Keratinocyte (primary cell): ENCODE measurements around the gene GARS1. TPM values are rescaled to one million over a fixed set of nuclear protein-coding genes. Genes with fewer than 3 reads are reported as not detected.

ENCODE experiments used
- DNase-seq: peaks from one replicate; pipeline ENCODE4 v3.0.0-alpha.2; 2011; ENCODE audit warnings: low read depth, missing footprints, low spot score
- FAIRE-seq: peaks from 2 replicates; lab custom pipeline; 2011; peaks lifted over from hg19 to GRCh38; lab: Jason Lieb, UNC
- H2AFZ ChIP-seq: 2 replicates; pipeline ENCODE4 v1.6.0; 2012; ENCODE audit warnings: low read length, control low read depth, inconsistent platforms; ENCODE audit not compliant: control insufficient read depth
- H3K27ac ChIP-seq: 2 replicates; pipeline ENCODE4 v1.5.1; 2011; ENCODE audit warnings: low read length; ENCODE audit not compliant: control insufficient read depth, insufficient read depth
- H3K27me3 ChIP-seq: 3 replicates; pipeline ENCODE4 v1.6.0; 2011; ENCODE audit warnings: low read length; ENCODE audit not compliant: control insufficient read depth, insufficient read depth; ENCODE audit errors: extremely low read depth
- H3K36me3 ChIP-seq, 2 experiments: 2 replicates in 1 of 2; 3 replicates in 1 of 2; pipeline ENCODE4 v1.5.1; 2011; ENCODE audit warnings: low read length in 2 of 2, mild to moderate bottlenecking in 1 of 2; ENCODE audit not compliant: control insufficient read depth in 2 of 2, insufficient read depth in 2 of 2; ENCODE audit errors: extremely low read depth in 1 of 2
- H3K4me1 ChIP-seq: 3 replicates; pipeline ENCODE4 v1.5.1; 2011; ENCODE audit warnings: low read length; ENCODE audit not compliant: control insufficient read depth, insufficient read depth; ENCODE audit errors: extremely low read depth
- H3K4me2 ChIP-seq: 3 replicates; pipeline ENCODE4 v1.6.0; 2011; ENCODE audit warnings: low read depth, low read length; ENCODE audit not compliant: control insufficient read depth, insufficient read depth; ENCODE audit errors: extremely low read depth
- H3K4me3 ChIP-seq, 3 experiments: fragments of 200-600 bp in 1 of 3; sonication (generic) in 1 of 3; 2 replicates in 2 of 3; 3 replicates in 1 of 3; pipeline ENCODE4 v1.5.1; 2011 to 2016; ENCODE audit warnings: low read length in 3 of 3, mild to moderate bottlenecking in 3 of 3, control low read depth in 2 of 3, inconsistent platforms in 1 of 3, low read depth in 1 of 3, mixed read lengths in 1 of 3, mixed run types in 1 of 3, moderate library complexity in 1 of 3; ENCODE audit not compliant: control insufficient read depth in 2 of 3, insufficient read depth in 2 of 3; ENCODE audit errors: extremely low read depth in 1 of 3
- H3K79me2 ChIP-seq: 2 replicates; pipeline ENCODE4 v1.6.0; 2012; ENCODE audit warnings: low read length; ENCODE audit not compliant: control insufficient read depth, insufficient read depth
- H3K9ac ChIP-seq: 3 replicates; pipeline ENCODE4 v1.6.0; 2011; ENCODE audit warnings: low read length; ENCODE audit not compliant: control insufficient read depth, insufficient read depth; ENCODE audit errors: extremely low read depth
- H3K9me1 ChIP-seq: 3 replicates; pipeline ENCODE4 v1.6.0; 2011; ENCODE audit warnings: low read length; ENCODE audit not compliant: control insufficient read depth, insufficient read depth; ENCODE audit errors: extremely low read depth
- H3K9me3 ChIP-seq: 2 replicates; pipeline ENCODE4 v1.5.1; 2012; ENCODE audit warnings: low read depth, low read length; ENCODE audit not compliant: control insufficient read depth
- H4K20me1 ChIP-seq: 3 replicates; pipeline ENCODE4 v1.6.0; 2011; ENCODE audit warnings: low read length; ENCODE audit not compliant: control insufficient read depth, insufficient read depth; ENCODE audit errors: extremely low read depth
- CTCF ChIP-seq, 3 experiments: IDR thresholded peaks in 1 of 3; conservative IDR thresholded peaks in 1 of 3; optimal IDR thresholded peaks in 1 of 3; 2 replicates in 2 of 3; 3 replicates in 1 of 3; pipeline versions ENCODE3 to v1.5.1; 2011; ENCODE audit warnings: low read length in 3 of 3, mild to moderate bottlenecking in 3 of 3, moderate library complexity in 2 of 3, control low read depth in 1 of 3, inconsistent platforms in 1 of 3; ENCODE audit not compliant: insufficient read depth in 2 of 3; ENCODE audit errors: extremely low read depth in 1 of 3
- EZH2 ChIP-seq: IDR thresholded peaks from one replicate; pipeline ENCODE4 v1.6.1; 2012; ENCODE audit warnings: inconsistent platforms, mild to moderate bottlenecking, low read length, moderate library complexity
- dilution Hi-C: fragments of 300-500 bp; cut with MboI; formaldehyde crosslinking; loops from one replicate; pipeline ENCODE4 v1.7.0; 2020; ENCODE audit warnings: low sequenced_read_pairs; ENCODE audit not compliant: extremely low pct_ligation_motif_present
- polyA plus RNA-seq, 5 experiments: library from polyadenylated mRNA; depleted of rRNA in 3 of 5; stranded (reverse) in 3 of 5; stranded (forward) in 1 of 5; unstranded in 1 of 5; fragments of >200 nt; gene quantifications; 1 replicate in 1 of 5; 2 replicates in 3 of 5; 3 replicates in 1 of 5; pipeline versions ENCODE4 v1.2.1 to v1.2.3, GENCODE V29; 2011 to 2012; ENCODE audit warnings: missing spikeins in 2 of 5, low read depth in 1 of 5, low replicate concordance in 1 of 5

The GARS1 gene
- polyA plus RNA-seq, 1 donor (not counting 4 experiments of a cell fraction or from before 2014, with no cell fraction given): 411 TPM

- no peak for FAIRE-seq
- dilution Hi-C loops: no loop called here
- no peaks in the 10 kb centered on the region for H3K9me1 ChIP-seq
Measured at GRCh38 chr7:30575910-30576309, 18.8 kb upstream of the GARS1 start.

DNA sequence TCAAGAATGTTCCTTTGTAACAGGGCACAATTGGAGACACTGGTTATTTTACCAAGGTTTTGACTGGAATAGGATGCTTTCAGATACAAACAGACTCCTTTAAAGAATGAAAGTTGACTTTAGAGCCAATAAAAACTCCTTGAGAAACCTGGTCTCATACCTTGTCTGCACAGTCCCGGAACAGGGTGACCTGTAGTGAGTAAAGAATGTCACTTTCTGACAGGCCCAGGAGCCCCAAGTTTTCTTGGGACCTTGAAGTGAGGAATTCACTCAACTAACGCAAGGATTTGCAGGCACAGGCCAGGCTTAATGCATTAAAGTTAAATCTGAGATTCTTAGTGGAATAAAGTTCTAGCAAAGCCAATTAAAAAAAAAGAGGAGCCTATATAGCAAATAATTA, 11.5 kb upstream of the GARS1 start:
- Histone ChIP-seq H3K9me3 (no peaks in the 10 kb centered on the region), H3K9me1 (no peaks in the 10 kb centered on the region), H3K4me3 (no peak overlapping the region), H3K4me2 (no peak overlapping the region), H3K4me1 (no peaks in the 10 kb centered on the region), H3K27me3 (no peaks in the 10 kb centered on the region), H3K36me3 (peaks cover 5 to 11% of the 10 kb centered on the region in 2 experiments), H3K79me2 (peaks cover 5% of the 10 kb centered on the region), H2AFZ (no peak overlapping the region), H3K9ac (no peak overlapping the region), H3K27ac (no peak overlapping the region), H4K20me1 (no peaks in the 10 kb centered on the region)
- no peak for DNase-seq
- FAIRE-seq: no peak
- dilution Hi-C loops: no loop called here
- no peak for TF ChIP-seq CTCF (optimal IDR thresholded peaks at IDR 0.05 in 1 of 3, IDR thresholded peaks at IDR 0.05 in 1 of 3, conservative IDR thresholded peaks at IDR 0.05 in 1 of 3; ENCODE audit: extremely low read depth in 1 of 3, insufficient read depth in 2 of 3, low read length in 3 of 3)
- no peak for TF ChIP-seq EZH2

More at GRCh38 chr7:30575910-30576309, 18.8 kb upstream of the GARS1 start:
- H3K36me3 ChIP-seq: peaks cover 5 to 9% of the 10 kb centered on the region in 2 experiments
- no peaks in the 10 kb centered on the region for H3K79me2 ChIP-seq
- H3K27me3 ChIP-seq: no peaks in the 10 kb centered on the region
- no peaks in the 10 kb centered on the region for H4K20me1 ChIP-seq
- no peak overlapping the region for H3K4me3 ChIP-seq
- DNase-seq: no peak
- no peak for TF ChIP-seq EZH2
- no peak for TF ChIP-seq CTCF (optimal IDR thresholded peaks at IDR 0.05 in 1 of 3, IDR thresholded peaks at IDR 0.05 in 1 of 3, conservative IDR thresholded peaks at IDR 0.05 in 1 of 3; ENCODE audit: extremely low read depth in 1 of 3, insufficient read depth in 2 of 3, low read length in 3 of 3)
- H3K4me1 ChIP-seq: no peaks in the 10 kb centered on the region
- no peak overlapping the region for H3K4me2 ChIP-seq
- peaks cover 2% of the 10 kb centered on the region for H3K9me3 ChIP-seq
- no peak overlapping the region for H3K9ac ChIP-seq
- H3K27ac ChIP-seq: no peak overlapping the region
- H2AFZ ChIP-seq: no peak overlapping the region
